GM23338 (cell line): ENCODE results near the gene APOB.

Source experiments
- CTCF ChIP-seq, 2 experiments: fragments of 200-600 bp in 1 of 2; sonication (generic) in 1 of 2; conservative IDR thresholded peaks; 2 replicates each; pipeline versions ENCODE4 v1.5.1 to v1.6.1; 2016 to 2017; ENCODE audit warnings: antibody characterized with exemption in 2 of 2, low read depth in 2 of 2, mild to moderate bottlenecking in 2 of 2, moderate library complexity in 1 of 2
- EZH2 ChIP-seq: fragments of 200-600 bp; sonication (generic); IDR thresholded peaks from one replicate; pipeline ENCODE4 v1.8.0; 2017; ENCODE audit warnings: antibody characterized with exemption, mild to moderate bottlenecking, low read depth; ENCODE audit not compliant: unreplicated experiment

GRCh38 chr2:21034972-21035279, 8.9 kb downstream of the APOB start:
- TF ChIP-seq EZH2 = no peak
- TF ChIP-seq CTCF (conservative IDR thresholded peaks at IDR 0.05; ENCODE audit: low read depth in 2 of 2) = no peak
